Measurements from ENCODE around the gene IQCE.

DNA sequence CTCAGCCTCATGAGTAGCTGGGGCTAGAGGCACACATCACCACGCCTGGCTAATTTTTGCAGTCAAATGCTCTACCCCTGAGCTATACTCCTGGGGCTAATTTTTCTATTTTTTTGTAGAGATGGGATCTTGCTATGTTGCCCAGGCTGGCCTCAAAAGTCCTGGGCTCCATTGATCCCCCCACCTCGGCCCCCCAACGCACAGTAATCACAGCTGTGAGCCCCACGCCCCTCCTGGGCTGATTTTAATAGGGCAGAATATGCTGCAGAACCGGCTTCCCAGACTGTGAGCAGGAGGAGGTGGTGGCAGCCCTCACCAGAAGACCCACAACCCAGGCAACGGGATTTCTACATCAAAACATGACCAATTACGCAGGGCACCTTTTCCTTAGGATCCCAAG, 18.6 kb upstream of the IQCE start:
- TF ChIP-seq CTCF (IDR thresholded peaks at IDR 0.05; ENCODE audit: low read length) (no peak), EZH2 (optimal IDR thresholded peaks at IDR 0.05; ENCODE audit: low read depth, low read length) (no peak), EZH2phosphoT487 (IDR thresholded peaks at IDR 0.05; ENCODE audit: low read length) (no peak)

Measured in MM.1S (cell line).